ENCODE results near the gene BBS1.

Gene BBS1

DNA sequence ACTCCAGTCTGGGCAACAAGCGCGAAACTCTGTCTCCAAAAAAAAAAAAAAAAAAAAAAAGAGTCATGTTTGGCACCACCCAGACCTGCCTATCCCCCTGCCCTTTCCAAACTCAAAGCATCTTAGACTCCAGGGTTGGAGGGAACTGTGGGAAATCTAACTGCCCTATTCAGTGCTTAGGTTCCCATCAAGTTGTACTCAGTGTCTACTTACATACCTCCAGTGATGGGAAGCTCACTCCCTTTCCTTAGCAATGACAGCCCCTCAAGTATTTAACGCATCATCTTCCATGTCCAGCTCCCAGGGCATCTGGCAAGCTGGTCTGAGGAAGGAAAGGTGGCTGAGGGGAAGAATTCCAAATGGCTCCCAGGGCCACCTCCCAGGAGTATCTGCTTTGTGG is 39.3 kb downstream of the BBS1 start:
- DNase-seq (ENCODE audit: low read depth, low spot score) = no peak

DNA sequence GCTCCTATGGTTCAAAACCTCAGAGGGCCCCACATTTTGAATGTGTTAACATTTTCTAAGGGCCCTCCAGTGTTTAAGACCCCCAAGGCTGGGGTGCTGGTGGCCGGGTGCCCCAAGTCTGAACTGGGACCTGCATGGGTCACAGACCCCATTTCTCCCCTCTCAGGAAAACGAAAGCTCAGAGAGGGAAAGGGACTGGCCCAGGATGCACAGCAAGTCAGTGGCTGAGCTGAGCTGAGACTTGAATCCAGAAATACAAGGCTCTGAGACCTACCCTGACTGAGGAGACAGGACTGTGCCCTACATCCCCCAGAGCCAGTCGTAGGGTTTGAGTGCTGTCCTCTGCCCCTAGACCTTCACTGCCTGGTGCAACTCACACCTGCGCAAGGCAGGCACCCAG is 40.5 kb downstream of the BBS1 start:
- no peak for DNase-seq (ENCODE audit: low read depth, low spot score)

GRCh38 chr11:66554602-66555001 is 44.2 kb downstream of the BBS1 start:
- no peak for DNase-seq (ENCODE audit: low read depth, low spot score)

DNA sequence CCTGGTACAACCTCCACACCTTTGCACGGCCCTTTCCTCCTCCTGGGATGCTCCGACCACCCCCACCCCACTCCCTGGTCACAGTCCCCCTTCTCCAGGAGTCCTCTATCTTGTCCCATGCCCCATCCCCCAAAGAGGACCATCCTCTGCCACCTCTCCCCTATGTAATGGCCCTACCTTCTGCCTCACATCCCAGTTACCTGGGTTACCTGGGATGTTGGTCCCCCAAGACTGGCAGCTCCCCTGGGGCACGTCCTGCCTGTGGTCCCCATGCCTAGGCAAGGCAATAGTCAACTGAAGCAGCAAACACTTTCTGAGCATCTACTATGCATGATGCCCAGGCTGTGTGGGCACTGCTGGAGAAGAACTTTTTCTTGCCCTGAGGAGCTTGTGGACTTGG is 45.0 kb downstream of the BBS1 start:
- DNase-seq (ENCODE audit: low read depth, low spot score) = no peak

DNA sequence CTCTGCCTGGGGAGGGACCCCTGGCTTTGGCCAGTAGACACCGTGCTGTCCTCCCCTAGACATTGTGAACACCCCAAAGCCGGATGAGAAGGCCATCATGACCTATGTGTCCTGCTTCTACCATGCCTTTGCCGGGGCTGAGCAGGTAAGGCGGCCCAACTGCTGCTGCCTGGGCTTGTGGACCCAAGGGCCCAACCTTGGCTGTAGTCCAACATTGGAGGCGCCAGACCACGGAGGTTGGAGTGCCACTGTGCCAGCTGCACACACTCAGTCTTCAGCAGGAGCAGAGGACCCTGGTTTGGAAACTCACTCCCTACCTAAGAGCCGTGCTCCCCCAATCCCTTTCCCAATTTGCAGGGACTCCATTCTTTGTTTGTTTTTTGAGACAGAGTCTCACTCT is 45.7 kb downstream of the BBS1 start:
- no peak for DNase-seq (ENCODE audit: low read depth, low spot score)

- no peak for DNase-seq (ENCODE audit: low read depth, low spot score)
These were observed 47.4 kb downstream of the BBS1 start for GRCh38 chr11:66557733-66558326.

GRCh38 chr11:66559142-66559865 is 48.9 kb downstream of the BBS1 start:
- DNase-seq (ENCODE audit: low read depth, low spot score) = no peak

- no peak for DNase-seq (ENCODE audit: low read depth, low spot score)
These were observed 49.6 kb downstream of the BBS1 start for GRCh38 chr11:66559866-66560676.

DNA sequence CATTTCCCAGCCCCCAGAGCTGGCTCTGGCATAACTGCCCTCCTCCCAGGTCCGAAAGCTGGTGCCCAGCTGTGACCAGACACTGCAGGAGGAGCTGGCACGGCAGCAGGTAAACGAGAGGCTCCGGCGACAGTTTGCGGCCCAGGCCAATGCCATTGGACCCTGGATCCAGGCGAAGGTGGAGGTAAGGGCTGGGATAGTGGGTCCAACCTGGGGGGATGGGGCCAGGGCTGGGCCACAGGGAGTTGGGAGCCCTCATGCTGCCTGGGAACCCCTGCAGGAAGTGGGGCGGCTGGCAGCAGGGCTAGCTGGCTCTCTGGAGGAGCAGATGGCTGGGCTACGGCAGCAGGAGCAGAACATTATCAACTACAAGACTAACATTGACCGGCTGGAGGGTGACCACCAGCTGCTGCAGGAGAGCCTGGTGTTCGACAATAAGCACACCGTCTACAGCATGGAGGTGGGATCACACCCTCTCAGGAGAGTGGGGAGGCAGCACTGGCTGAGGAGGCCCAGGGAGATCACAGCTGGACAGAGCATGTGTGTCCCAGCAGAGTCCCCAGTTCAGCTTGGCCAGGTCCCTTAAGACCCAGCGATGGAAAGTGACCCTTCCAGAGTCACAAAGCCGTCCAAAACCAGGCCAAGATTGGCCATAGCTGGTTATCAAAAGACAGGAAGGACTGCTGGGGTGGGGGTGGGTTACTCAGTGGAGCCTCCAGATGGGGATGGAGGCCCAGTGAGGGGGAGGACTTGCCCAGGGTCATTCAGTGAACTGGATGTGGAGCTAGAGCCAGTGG is 50.9 kb downstream of the BBS1 start:
- no peak for DNase-seq (ENCODE audit: low read depth, low spot score)

DNA sequence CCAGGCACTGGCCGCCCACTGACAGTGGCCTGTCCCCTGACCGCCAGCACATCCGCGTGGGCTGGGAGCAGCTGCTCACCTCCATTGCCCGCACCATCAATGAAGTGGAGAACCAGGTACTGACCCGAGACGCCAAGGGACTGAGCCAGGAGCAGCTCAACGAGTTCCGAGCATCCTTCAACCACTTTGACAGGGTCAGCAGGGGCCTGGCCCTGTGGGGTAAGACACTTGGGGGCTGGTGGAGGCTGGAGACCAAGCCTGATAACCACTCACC is 51.5 kb downstream of the BBS1 start:
- DNase-seq (ENCODE audit: low read depth, low spot score) = no peak

DNA sequence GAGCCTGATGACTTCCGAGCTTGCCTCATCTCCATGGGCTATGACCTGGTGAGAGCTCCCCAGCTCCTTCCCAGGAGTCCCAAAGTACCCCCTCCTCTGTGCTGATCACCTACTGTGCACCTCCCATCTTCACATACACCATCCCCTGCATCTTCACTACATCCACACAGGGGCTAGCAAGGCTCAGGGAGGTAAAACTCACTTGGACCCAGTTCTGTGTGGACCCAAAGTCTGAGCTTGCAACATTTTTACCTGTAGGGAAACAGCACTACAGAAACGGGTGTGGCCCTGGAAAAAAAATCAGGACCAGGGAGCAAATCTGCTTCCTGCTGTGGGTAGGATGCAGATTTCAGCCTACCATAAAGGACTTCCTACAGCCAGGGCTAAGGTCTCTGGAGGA is 51.8 kb downstream of the BBS1 start:
- no peak for DNase-seq (ENCODE audit: low read depth, low spot score)

DNA sequence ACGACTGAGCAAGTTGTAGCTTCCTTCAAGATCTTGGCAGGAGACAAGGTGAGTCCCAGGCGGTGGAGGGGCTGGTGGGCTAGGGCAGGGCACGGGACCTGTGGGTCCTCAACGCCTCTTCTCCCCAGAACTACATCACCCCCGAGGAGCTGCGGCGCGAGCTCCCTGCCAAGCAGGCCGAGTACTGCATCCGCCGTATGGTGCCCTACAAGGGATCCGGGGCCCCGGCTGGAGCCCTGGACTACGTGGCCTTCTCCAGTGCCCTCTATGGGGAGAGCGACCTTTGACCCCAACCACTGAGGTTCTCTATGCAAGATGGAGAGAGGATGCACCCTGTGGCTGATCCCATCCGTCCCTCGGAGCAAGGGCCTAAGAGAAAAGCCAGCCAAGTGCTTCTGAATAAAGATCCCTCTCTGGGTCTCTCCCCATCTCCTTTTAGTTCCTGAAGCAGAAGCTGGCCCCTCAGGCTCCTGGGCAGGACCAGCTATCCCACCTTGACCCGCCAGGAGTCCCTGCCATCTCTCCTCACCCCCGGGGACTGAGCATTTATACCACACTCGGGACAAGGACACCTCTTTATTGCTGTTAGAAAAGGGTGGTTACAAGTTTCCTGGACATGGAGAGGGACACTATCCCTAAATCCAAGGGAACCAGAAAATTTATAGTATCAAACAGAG is 52.6 kb downstream of the BBS1 start:
- DNase-seq (ENCODE audit: low read depth, low spot score) = no peak

DNA sequence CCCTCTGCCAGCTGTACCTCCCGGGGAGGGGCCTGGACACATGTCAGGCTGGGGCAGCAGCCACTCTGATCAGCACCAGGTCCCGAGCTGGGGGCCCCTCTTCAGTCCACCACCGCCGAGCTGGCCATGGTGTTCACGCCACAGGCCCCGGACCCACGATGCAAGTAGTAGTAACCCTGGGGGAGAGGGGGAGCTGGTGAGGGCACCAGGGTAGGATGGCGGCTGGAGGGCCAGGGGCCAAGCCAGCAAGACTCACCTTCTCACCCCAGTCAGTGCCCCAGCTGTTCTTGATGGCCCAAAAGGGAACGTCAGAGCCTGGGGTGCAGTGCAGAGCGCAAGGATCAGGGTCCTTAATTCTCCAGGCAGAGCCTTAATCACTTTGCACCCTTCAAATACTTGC is 53.4 kb downstream of the BBS1 start:
- no peak for DNase-seq (ENCODE audit: low read depth, low spot score)

DNA sequence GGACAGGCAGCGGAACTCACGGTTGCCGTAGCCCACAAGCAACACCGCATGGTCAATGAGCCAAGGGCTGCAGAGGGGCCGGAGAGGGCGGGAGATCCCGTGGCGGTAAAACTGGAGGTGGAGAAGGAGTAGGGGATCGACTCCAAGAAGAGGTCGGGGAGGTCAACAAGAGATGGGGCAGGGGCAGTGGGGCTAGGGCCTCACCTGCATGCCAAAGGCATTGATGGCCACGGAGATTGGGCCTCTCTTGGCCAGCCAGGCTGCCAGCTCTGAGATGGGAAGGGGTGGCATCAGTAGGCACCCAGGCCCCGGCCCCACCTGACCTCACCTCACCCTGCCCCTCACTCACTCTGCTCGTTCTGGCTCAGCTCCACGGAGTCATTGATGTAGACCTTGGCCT is 54.1 kb downstream of the BBS1 start:
- DNase-seq (ENCODE audit: low read depth, low spot score) = no peak

DNA sequence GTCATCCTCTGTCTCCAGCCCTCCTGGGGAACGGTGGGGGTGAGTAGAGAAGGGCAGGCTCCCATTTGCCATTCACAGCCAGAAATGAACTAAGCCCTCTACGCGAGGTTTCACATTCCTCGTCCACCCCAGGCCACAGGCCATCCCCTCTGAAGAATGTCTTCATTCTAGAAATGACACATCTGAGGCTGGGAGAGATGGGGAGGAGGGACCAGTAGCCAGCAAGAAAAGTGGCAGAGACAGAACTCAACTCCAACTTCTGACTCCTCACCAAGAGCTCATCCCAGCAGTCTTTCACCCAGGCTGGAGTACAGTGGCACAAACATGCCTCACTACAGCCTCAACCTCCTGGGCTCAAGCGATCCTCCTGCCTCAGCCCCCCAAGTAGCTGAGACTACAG is 54.5 kb downstream of the BBS1 start:
- DNase-seq (ENCODE audit: low read depth, low spot score) = no peak

DNA sequence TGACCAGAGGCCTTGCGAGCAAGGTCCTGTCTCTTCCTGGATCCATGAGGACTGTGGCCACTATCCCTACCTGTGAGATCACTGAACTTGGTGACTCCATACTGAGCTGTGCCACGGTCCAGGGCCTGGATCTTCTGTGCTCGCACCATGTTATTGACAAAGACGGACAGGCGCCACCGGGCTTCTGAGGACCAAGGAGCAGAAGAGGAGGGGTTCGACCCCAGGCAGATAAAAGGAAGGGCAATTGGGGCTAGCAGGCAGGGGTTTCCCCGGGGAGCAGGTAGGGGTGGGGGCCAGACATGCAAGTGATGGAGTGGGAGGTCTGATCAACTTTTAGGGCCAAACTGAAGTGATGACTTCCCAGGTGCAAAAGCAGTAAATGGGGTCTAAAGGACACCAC is 55.8 kb downstream of the BBS1 start:
- no peak for DNase-seq (ENCODE audit: low read depth, low spot score)

GRCh38 chr11:66567787-66568123 is 57.3 kb downstream of the BBS1 start:
- DNase-seq (ENCODE audit: low read depth, low spot score) = no peak

- DNase-seq (ENCODE audit: low read depth, low spot score) = peak; percentile 32
These were observed 57.9 kb downstream of the BBS1 start, which contains the start of gene CTSF for GRCh38 chr11:66568124-66568916. TSS of gene CTSF (minus strand) at chr11:66568606. CDS start at chr11:66568486, 120 bp downstream.

- DNase-seq (ENCODE audit: low read depth, low spot score) = no peak
These were observed 58.6 kb downstream of the BBS1 start for GRCh38 chr11:66569076-66569475.

DNA sequence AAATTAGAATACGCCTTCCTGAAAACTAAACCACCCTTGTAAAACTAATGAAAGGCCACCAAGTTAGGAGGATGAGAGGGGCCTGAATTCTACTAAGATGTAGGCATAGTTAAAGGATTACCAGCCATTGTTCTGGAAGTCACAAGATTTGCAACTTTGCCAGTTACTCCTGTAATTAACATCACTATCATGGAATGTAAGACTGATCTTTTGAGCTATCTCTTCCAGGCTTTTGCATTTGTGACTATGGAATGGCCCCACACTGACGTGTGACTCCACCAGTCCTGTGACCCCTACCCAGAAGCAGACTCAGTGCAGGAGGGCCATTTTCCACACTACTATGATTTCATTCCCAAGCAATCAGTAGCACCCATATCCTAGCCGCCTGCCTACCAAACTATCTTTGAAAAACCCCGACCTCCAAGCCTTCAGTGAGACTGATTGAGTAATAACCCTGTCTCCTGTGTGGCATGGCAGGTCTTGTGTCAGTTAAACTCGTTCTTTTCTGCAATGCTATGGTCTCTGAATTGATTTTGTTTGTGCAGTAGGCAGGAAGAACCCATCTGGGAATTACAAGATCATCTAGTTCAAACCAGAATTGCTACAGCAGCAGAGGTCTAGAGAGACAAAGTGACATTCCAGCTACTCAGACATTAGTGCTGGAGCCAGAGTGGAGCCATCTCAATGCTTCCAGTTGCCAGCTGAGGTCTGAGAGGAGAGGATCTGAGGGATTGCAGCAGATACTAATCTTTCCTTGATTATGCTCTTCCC is 59.8 kb downstream of the BBS1 start:
- no peak for DNase-seq (ENCODE audit: low read depth, low spot score)
